Panc1 (cell line): ENCODE results near the gene ADAMTS2. TPM values are rescaled to one million over a fixed set of nuclear protein-coding genes. Genes with fewer than 3 reads are reported as not detected.

Experiments
- ATAC-seq: fragments of 200-7000 bp; cut with Tn5 transposase; 2 replicates; pipeline ENCODE4 v1.9.1; 2020; ENCODE audit warnings: mild to moderate bottlenecking, moderate library complexity
- BruUV-seq: library from RNA; stranded (reverse); fragments of 400-500 nt; replicated peaks from 2 replicates; lab custom pipeline; 2021; lab: Mats Ljungman, UMichigan
- CTCF ChIA-PET: fragments of 300-600 bp; sonication (Branson Sonifier 250); formaldehyde crosslinking; loops from one replicate; lab custom pipeline; 2022; ENCODE audit warnings: antibody characterized with exemption; lab: Charles Lee
- POLR2A ChIA-PET: fragments of 300-600 bp; sonication (Branson Sonifier 250); formaldehyde crosslinking; loops from one replicate; lab custom pipeline; 2022; ENCODE audit warnings: antibody characterized with exemption; lab: Charles Lee
- DNase-seq: peaks from one replicate; pipeline ENCODE4 v3.0.0-alpha.2; 2010; ENCODE audit warnings: low read depth, low spot score
- H3K27ac ChIP-seq: 2 replicates; pipeline ENCODE4 v1.5.1; 2011; ENCODE audit warnings: mild to moderate bottlenecking, low read length, inconsistent platforms
- H3K27me3 ChIP-seq: fragments of 200-500 bp; sonication (Bioruptor generic); 2 replicates; pipeline ENCODE4 v1.6.0; 2014; ENCODE audit warnings: low read length, inconsistent platforms; ENCODE audit not compliant: control insufficient read depth, insufficient read depth
- H3K36me3 ChIP-seq: fragments of 200-500 bp; sonication (Bioruptor generic); 2 replicates; pipeline ENCODE4 v1.5.1; 2014; ENCODE audit warnings: inconsistent platforms, mild to moderate bottlenecking, low read length, moderate library complexity; ENCODE audit not compliant: control insufficient read depth, insufficient read depth
- H3K4me1 ChIP-seq: 2 replicates; pipeline ENCODE4 v1.5.1; 2011; ENCODE audit warnings: inconsistent platforms, mild to moderate bottlenecking, low read length, moderate library complexity; ENCODE audit not compliant: control insufficient read depth, insufficient read depth
- H3K4me3 ChIP-seq, 2 experiments: 2 replicates each; pipeline ENCODE4 v1.5.1; 2011 to 2012; ENCODE audit warnings: low read depth in 2 of 2, low read length in 2 of 2, mild to moderate bottlenecking in 2 of 2, inconsistent platforms in 1 of 2, moderate library complexity in 1 of 2
- H3K9me3 ChIP-seq: fragments of 200-500 bp; sonication (Bioruptor generic); 2 replicates; pipeline ENCODE4 v1.5.1; 2014; ENCODE audit warnings: low read depth, mild to moderate bottlenecking, inconsistent platforms, low read length, moderate library complexity; ENCODE audit not compliant: control insufficient read depth, insufficient read depth
- CTCF ChIP-seq: fragments of 450-650 bp; IDR thresholded peaks from 2 replicates; pipeline ENCODE4 v1.5.1; 2017; ENCODE audit warnings: mild to moderate bottlenecking
- POLR2AphosphoS5 ChIP-seq: IDR thresholded peaks from 2 replicates; pipeline ENCODE4 v1.6.1; 2012; ENCODE audit warnings: mild to moderate bottlenecking, low read depth, low read length, moderate library complexity
- REST ChIP-seq, 2 experiments: IDR thresholded peaks; 2 replicates each; pipeline ENCODE4 v1.6.1; 2011 to 2012; ENCODE audit warnings: low read depth in 2 of 2, control low read depth in 1 of 2, low read length in 1 of 2, mild to moderate bottlenecking in 1 of 2, moderate library complexity in 1 of 2; ENCODE audit not compliant: insufficient read depth in 1 of 2
- SIN3A ChIP-seq: IDR thresholded peaks from 2 replicates; pipeline ENCODE4 v1.6.1; 2012; ENCODE audit warnings: low read depth, mild to moderate bottlenecking, low read length, moderate library complexity, borderline replicate concordance; ENCODE audit not compliant: insufficient read depth
- TCF7L2 ChIP-seq: IDR thresholded peaks from 2 replicates; pipeline ENCODE4 v1.6.1; 2011; ENCODE audit warnings: mild to moderate bottlenecking, low read depth, low read length, inconsistent platforms
- in situ Hi-C: cut with HindIII; loops from 2 replicates; pipeline ENCODE4 v1.10.0; 2016; ENCODE audit warnings: low sequenced_read_pairs, low pct_unique_long_range_greater_than_20kb
- intact Hi-C: fragments of 100-400 bp; cut with micrococcal nuclease; formaldehyde crosslinking; loops from one replicate; pipeline ENCODE4 v1.10.0; 2022; ENCODE audit not compliant: unreplicated experiment
- total RNA-seq: library from RNA; stranded (reverse); gene quantifications from one replicate; pipeline ENCODE4 v1.2.1, GENCODE V29; 2021; ENCODE audit not compliant: unreplicated experiment

The ADAMTS2 gene
- total RNA-seq, 1 experiment from 2014 or later, result 0.13 TPM

- in situ Hi-C loops (no loop called here), intact Hi-C loops (no loop called here)
- Histone ChIP-seq H3K4me1 (no peaks in the 10 kb centered on the region), H3K4me3 (no peak overlapping the region), H3K9me3 (no peaks in the 10 kb centered on the region), H3K36me3 (no peaks in the 10 kb centered on the region), H3K27ac (no peak overlapping the region), H3K27me3 (no peaks in the 10 kb centered on the region)
- ChIA-PET CTCF (no interaction called here), POLR2A (no interaction called here)
- TF ChIP-seq REST (IDR thresholded peaks at IDR 0.05; ENCODE audit: insufficient read depth in 1 of 2, low read depth in 2 of 2, low read length in 1 of 2) (no peak), POLR2AphosphoS5 (no peak), SIN3A (no peak), TCF7L2 (no peak), CTCF (no peak)
- no TSS peak for BruUV-seq
- DNase-seq (no peak), ATAC-seq (no peak)
These were observed 186.7 kb downstream of the ADAMTS2 start for GRCh38 chr5:179158556-179158955.

- in situ Hi-C loops (no loop called here), intact Hi-C loops (no loop called here)
- H3K36me3 ChIP-seq, result no peaks in the 10 kb centered on the region
- DNase-seq (no peak), ATAC-seq (peak; percentile 35)
- ChIA-PET CTCF (no interaction called here), POLR2A (no interaction called here)
- no peaks in the 10 kb centered on the region for H3K9me3 ChIP-seq
- no peaks in the 10 kb centered on the region for H3K27me3 ChIP-seq
- no peak overlapping the region for H3K4me3 ChIP-seq
- H3K4me1 ChIP-seq, result no peaks in the 10 kb centered on the region
- BruUV-seq, result no TSS peak
- no peak overlapping the region for H3K27ac ChIP-seq
- TF ChIP-seq CTCF (no peak), POLR2AphosphoS5 (no peak), TCF7L2 (no peak), SIN3A (no peak), REST (IDR thresholded peaks at IDR 0.05; ENCODE audit: insufficient read depth in 1 of 2, low read depth in 2 of 2, low read length in 1 of 2) (no peak)
These were observed 190.0 kb downstream of the ADAMTS2 start for GRCh38 chr5:179154991-179155955.
